HEK293T (cell line): ENCODE results near the gene TMEM125.

Experiments used
- CTCF ChIA-PET: fragments of 350-600 bp; formaldehyde crosslinking; extraction: SDS; loops from one replicate; lab custom pipeline; 2021; ENCODE audit warnings: antibody characterized with exemption, inconsistent platforms; lab: Yijun Ruan, JAX
- POLR2A ChIA-PET: fragments of 350-600 bp; formaldehyde crosslinking; extraction: SDS; loops from one replicate; lab custom pipeline; 2020; ENCODE audit warnings: antibody characterized with exemption, inconsistent platforms; lab: Yijun Ruan, JAX
- DNase-seq: peaks from one replicate; pipeline ENCODE4 v3.0.0; 2012; ENCODE audit warnings: mixed read lengths; ENCODE audit errors: extremely low spot score
- ARNT ChIP-seq: fragments of 450-650 bp; IDR thresholded peaks from 2 replicates; pipeline ENCODE4 v1.6.1; 2017; ENCODE audit warnings: mild to moderate bottlenecking
- BHLHE40 ChIP-seq: fragments of 450-650 bp; IDR thresholded peaks from 2 replicates; pipeline ENCODE4 v1.6.1; 2016; ENCODE audit warnings: mild to moderate bottlenecking, moderate library complexity, borderline replicate concordance
- CTBP1 ChIP-seq: fragments of 450-650 bp; IDR thresholded peaks from 2 replicates; pipeline ENCODE4 v1.6.1; 2016; ENCODE audit warnings: borderline replicate concordance
- ELF4 ChIP-seq: fragments of 450-650 bp; IDR thresholded peaks from 2 replicates; pipeline ENCODE4 v1.6.1; 2017; ENCODE audit warnings: antibody characterized with exemption
- FOXA1 ChIP-seq: fragments of 450-650 bp; IDR thresholded peaks from 2 replicates; pipeline ENCODE4 v1.6.1; 2016; ENCODE audit warnings: mild to moderate bottlenecking
- FOXK2 ChIP-seq: fragments of 450-650 bp; IDR thresholded peaks from 2 replicates; pipeline ENCODE4 v1.6.1; 2016; ENCODE audit warnings: mild to moderate bottlenecking
- FOXM1 ChIP-seq: fragments of 450-650 bp; IDR thresholded peaks from 2 replicates; pipeline ENCODE4 v1.6.1; 2017; ENCODE audit warnings: mild to moderate bottlenecking, borderline replicate concordance
- HDGF ChIP-seq: fragments of 450-650 bp; IDR thresholded peaks from 2 replicates; pipeline ENCODE4 v1.6.1; 2017; ENCODE audit warnings: antibody characterized with exemption, borderline replicate concordance
- L3MBTL2 ChIP-seq: fragments of 450-650 bp; conservative IDR thresholded peaks from 2 replicates; pipeline ENCODE4 v1.6.1; 2016; ENCODE audit warnings: mild to moderate bottlenecking
- LEF1 ChIP-seq: fragments of 450-650 bp; IDR thresholded peaks from 2 replicates; pipeline ENCODE4 v1.6.1; 2017; ENCODE audit warnings: mild to moderate bottlenecking, borderline replicate concordance
- NFRKB ChIP-seq: fragments of 450-650 bp; IDR thresholded peaks from 2 replicates; pipeline ENCODE4 v1.6.1; 2016; ENCODE audit warnings: mild to moderate bottlenecking, moderate library complexity
- PKNOX1 ChIP-seq: fragments of 450-650 bp; IDR thresholded peaks from 2 replicates; pipeline ENCODE4 v1.6.1; 2016
- SP1 ChIP-seq: fragments of 450-650 bp; IDR thresholded peaks from 2 replicates; pipeline ENCODE4 v1.6.1; 2017
- SUZ12 ChIP-seq: fragments of 450-650 bp; IDR thresholded peaks from 2 replicates; pipeline ENCODE4 v1.6.1; 2016; ENCODE audit warnings: mild to moderate bottlenecking
- TARDBP ChIP-seq: fragments of 450-650 bp; IDR thresholded peaks from 2 replicates; pipeline ENCODE4 v1.6.1; 2016
- ZNF384 ChIP-seq: fragments of 450-650 bp; IDR thresholded peaks from 2 replicates; pipeline ENCODE4 v1.6.1; 2016

Gene TMEM125

GRCh38 chr1:43296207-43296606 lies 26.4 kb downstream of the TMEM125 start:
- POLR2A ChIA-PET: no interaction called here
- TF ChIP-seq BHLHE40 (no peak), FOXM1 (no peak), ARNT (no peak), SUZ12 (no peak), ELF4 (no peak), TARDBP (no peak), LEF1 (no peak), PKNOX1 (no peak), FOXA1 (no peak), FOXK2 (no peak), SP1 (no peak)
- DNase-seq: no peak
- CTCF ChIA-PET: no interaction called here

GRCh38 chr1:43298055-43298454 lies 28.3 kb downstream of the TMEM125 start:
- POLR2A ChIA-PET: no interaction called here
- TF ChIP-seq LEF1 (no peak), L3MBTL2 (no peak), HDGF (no peak), NFRKB (no peak), SP1 (no peak)
- no peak for DNase-seq
- CTCF ChIA-PET: no interaction called here

DNA sequence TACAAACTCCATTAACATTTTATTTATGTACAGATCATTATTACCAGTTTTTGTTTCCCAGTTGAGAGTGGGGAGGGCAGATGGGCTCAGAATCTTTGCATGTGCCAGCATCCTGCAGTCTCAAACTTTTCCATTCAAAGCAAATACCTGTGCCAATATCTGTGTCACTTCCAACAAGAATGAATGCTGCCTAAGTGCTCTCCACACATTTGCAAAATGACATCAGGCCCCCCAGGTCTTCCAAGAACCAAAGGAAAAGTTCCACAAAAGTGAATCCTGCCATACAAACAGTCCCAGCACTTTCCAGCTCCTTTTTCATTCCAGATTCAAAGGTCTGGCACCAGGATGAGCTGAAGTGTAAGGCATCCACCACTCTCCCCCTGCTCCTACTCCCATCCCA lies 29.3 kb downstream of the TMEM125 start:
- ChIA-PET CTCF (interaction anchor here (0.6 kb wide), 1 partner anchor 72 kb away, joined by 3 read pairs; no protein-coding TSS in a partner anchor), POLR2A (no interaction called here)
- TF ChIP-seq ARNT: no peak
- TF ChIP-seq LEF1: no peak
- no peak for TF ChIP-seq BHLHE40
- no peak for TF ChIP-seq NFRKB
- TF ChIP-seq FOXK2: no peak
- TF ChIP-seq TARDBP: no peak
- no peak for TF ChIP-seq L3MBTL2
- TF ChIP-seq HDGF: no peak
- no peak for TF ChIP-seq FOXA1
- no peak for TF ChIP-seq FOXM1
- no peak for TF ChIP-seq PKNOX1
- TF ChIP-seq ELF4: no peak
- no peak for TF ChIP-seq CTBP1
- TF ChIP-seq SUZ12: no peak
- TF ChIP-seq SP1: no peak
- no peak for TF ChIP-seq ZNF384
- no peak for DNase-seq

DNA sequence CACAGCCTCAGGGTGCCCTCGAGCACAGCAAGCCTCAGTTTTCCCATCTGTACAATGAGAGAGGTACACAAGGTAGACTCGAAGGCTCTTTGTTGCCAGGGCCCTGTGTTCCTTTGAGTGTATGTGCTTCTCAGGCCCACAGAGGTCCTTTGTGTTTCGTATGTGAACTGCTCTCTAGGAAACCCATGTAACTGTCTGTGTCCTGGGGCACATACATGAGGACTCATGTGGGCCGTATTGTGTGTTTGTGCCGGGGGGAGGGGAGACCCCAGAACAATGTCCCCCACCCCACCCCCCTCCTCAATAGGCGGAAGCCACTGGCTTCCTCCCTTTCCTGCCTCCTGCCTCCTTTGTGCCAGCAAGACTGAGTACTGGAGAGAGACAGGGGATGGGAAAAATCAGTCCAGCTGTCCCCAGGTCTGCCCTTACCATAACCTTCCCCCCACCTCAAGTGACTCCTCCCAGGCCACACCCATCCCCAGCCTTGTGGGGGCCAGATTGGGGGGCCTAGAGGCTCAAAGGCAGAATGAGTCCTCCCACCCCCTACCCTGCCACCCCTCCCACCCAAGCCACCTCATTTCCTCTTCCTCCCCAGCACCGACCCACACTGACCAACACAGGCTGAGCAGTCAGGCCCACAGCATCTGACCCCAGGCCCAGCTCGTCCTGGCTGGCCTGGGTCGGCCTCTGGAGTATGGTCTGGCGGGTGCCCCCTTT lies 30.8 kb downstream of the TMEM125 start, which contains the start of gene TIE1:
TSS of gene TIE1 (plus strand) at position 605 of the 717 bp plus-strand sequence. CDS start at position 695, 90 bp downstream.
- CTCF ChIA-PET: no interaction called here
- POLR2A ChIA-PET: no interaction called here
- TF ChIP-seq SUZ12: no peak
- TF ChIP-seq PKNOX1: no peak
- no peak for DNase-seq

- CTCF ChIA-PET: no interaction called here
- no peak for DNase-seq
- TF ChIP-seq SP1 (no peak), ZNF384 (no peak), L3MBTL2 (no peak), ARNT (no peak), ELF4 (no peak)
- POLR2A ChIA-PET: no interaction called here
Measured at GRCh38 chr1:43302201-43302600, 32.4 kb downstream of the TMEM125 start.

- POLR2A ChIA-PET: no interaction called here
- no peak for TF ChIP-seq ARNT
- no peak for TF ChIP-seq CTBP1
- TF ChIP-seq NFRKB: no peak
- no peak for TF ChIP-seq FOXA1
- no peak for TF ChIP-seq FOXM1
- no peak for TF ChIP-seq HDGF
- TF ChIP-seq TARDBP: no peak
- no peak for TF ChIP-seq LEF1
- no peak for TF ChIP-seq FOXK2
- no peak for TF ChIP-seq ZNF384
- no peak for TF ChIP-seq SUZ12
- no peak for TF ChIP-seq BHLHE40
- no peak for TF ChIP-seq ELF4
- no peak for TF ChIP-seq SP1
- TF ChIP-seq L3MBTL2: no peak
- no peak for DNase-seq
- CTCF ChIA-PET: no interaction called here
Measured at GRCh38 chr1:43302721-43303470, 33.1 kb downstream of the TMEM125 start.
